H1 (cell line): ENCODE data around the gene FGF18. TPM values are rescaled to one million over a fixed set of nuclear protein-coding genes. Genes with fewer than 3 reads are reported as not detected.

Experiments
- CTCF ChIA-PET: fragments of 300-600 bp; sonication (Branson Sonifier 250); formaldehyde crosslinking; loops from one replicate; lab custom pipeline; 2021; ENCODE audit not compliant: partially characterized antibody; lab: Charles Lee
- POLR2A ChIA-PET: fragments of 300-600 bp; sonication (Branson Sonifier 250); formaldehyde crosslinking; loops from one replicate; lab custom pipeline; 2021; ENCODE audit warnings: inconsistent platforms; ENCODE audit not compliant: partially characterized antibody; lab: Charles Lee
- DNase-seq, 2 experiments: peaks; one replicate each; pipeline versions ENCODE4 v3.0.0 to v3.0.0-alpha.2; 2010 to 2022; ENCODE audit warnings: low spot score in 2 of 2, low read depth in 1 of 2, mixed read lengths in 1 of 2
- FAIRE-seq: peaks from 2 replicates; lab custom pipeline; 2011; peaks lifted over from hg19 to GRCh38; lab: Jason Lieb, UNC
- H2AFZ ChIP-seq: 2 replicates; pipeline ENCODE4 v1.8.1; 2012; ENCODE audit warnings: low read length, inconsistent platforms
- H2AK5ac ChIP-seq: 2 replicates; pipeline ENCODE4 v1.6.1; 2013; ENCODE audit warnings: low read depth, low read length
- H2BK120ac ChIP-seq: replicated peaks from 2 replicates; pipeline ENCODE3; 2013; ENCODE audit warnings: low read depth, low read length, inconsistent platforms
- H2BK12ac ChIP-seq: 2 replicates; pipeline ENCODE4 v1.6.1; 2013; ENCODE audit warnings: low read depth, low read length
- H2BK15ac ChIP-seq: 2 replicates; pipeline ENCODE4 v1.6.1; 2013; ENCODE audit warnings: low read length
- H2BK20ac ChIP-seq: 2 replicates; pipeline ENCODE4 v1.6.1; 2013; ENCODE audit warnings: low read length
- H2BK5ac ChIP-seq: 2 replicates; pipeline ENCODE4 v1.6.1; 2013; ENCODE audit warnings: low read depth, low read length
- H3K14ac ChIP-seq: 2 replicates; pipeline ENCODE4 v1.6.1; 2013; ENCODE audit warnings: inconsistent platforms; ENCODE audit not compliant: insufficient read length
- H3K18ac ChIP-seq: 2 replicates; pipeline ENCODE4 v1.6.1; 2013; ENCODE audit warnings: low read length; ENCODE audit errors: extremely low read depth
- H3K23ac ChIP-seq: 2 replicates; pipeline ENCODE4 v1.6.1; 2013; ENCODE audit warnings: inconsistent platforms; ENCODE audit not compliant: insufficient read length
- H3K23me2 ChIP-seq: 2 replicates; pipeline ENCODE4 v1.6.1; 2013; ENCODE audit warnings: low read depth, low read length
- H3K27ac ChIP-seq: 2 replicates; pipeline ENCODE4 v1.6.1; 2011; ENCODE audit warnings: low read depth, low read length, inconsistent platforms
- H3K27me3 ChIP-seq, 4 experiments: replicated peaks in 1 of 4; 1 replicate in 1 of 4; 2 replicates in 3 of 4; pipeline versions ENCODE4 v1.6.1 to v1.8.1; 2011 to 2013; ENCODE audit warnings: low read length in 3 of 4, mild to moderate bottlenecking in 3 of 4, inconsistent platforms in 2 of 4, mixed read lengths in 2 of 4, moderate library complexity in 1 of 4; ENCODE audit not compliant: control insufficient read depth in 3 of 4, insufficient read depth in 3 of 4; ENCODE audit errors: extremely low read depth in 1 of 4
- H3K36me3 ChIP-seq, 4 experiments: 2 replicates each; pipeline versions ENCODE4 v1.6.1 to v1.8.1; 2011 to 2013; ENCODE audit warnings: mild to moderate bottlenecking in 4 of 4, low read length in 3 of 4, moderate library complexity in 2 of 4, control low read depth in 1 of 4, inconsistent platforms in 1 of 4; ENCODE audit not compliant: insufficient read depth in 4 of 4, control insufficient read depth in 2 of 4
- H3K4ac ChIP-seq: replicated peaks from 2 replicates; pipeline ENCODE3; 2013; ENCODE audit warnings: low read length, low read depth, mixed read lengths, inconsistent platforms; ENCODE audit not compliant: insufficient read length
- H3K4me1 ChIP-seq, 4 experiments: replicated peaks in 1 of 4; 1 replicate in 1 of 4; 2 replicates in 3 of 4; pipeline versions ENCODE4 v1.6.1 to v1.8.1; 2011 to 2013; ENCODE audit warnings: low read length in 3 of 4, inconsistent platforms in 2 of 4, mixed read lengths in 1 of 4; ENCODE audit not compliant: insufficient read depth in 4 of 4, control insufficient read depth in 3 of 4
- H3K4me2 ChIP-seq, 2 experiments: 2 replicates each; pipeline versions ENCODE4 v1.6.1 to v1.8.1; 2011 to 2013; ENCODE audit warnings: low read depth in 2 of 2, low read length in 2 of 2, control low read depth in 1 of 2, inconsistent platforms in 1 of 2, mild to moderate bottlenecking in 1 of 2; ENCODE audit not compliant: insufficient read depth in 1 of 2
- H3K4me3 ChIP-seq, 4 experiments: fragments of 200-600, 300-600 bp in 1 of 4; sonication (generic), shearing (Covaris generic), sonication (Bioruptor Twin) in 1 of 4; 2 replicates each; pipeline versions ENCODE4 v1.5.1 to v1.8.1; 2011 to 2016; ENCODE audit warnings: low read length in 4 of 4, low read depth in 3 of 4, control low read depth in 2 of 4, inconsistent platforms in 2 of 4, mild to moderate bottlenecking in 2 of 4, mixed read lengths in 1 of 4, moderate library complexity in 1 of 4; ENCODE audit not compliant: insufficient read depth in 2 of 4; ENCODE audit errors: extremely low read depth in 1 of 4
- H3K56ac ChIP-seq: replicated peaks from 2 replicates; pipeline ENCODE3; 2013; ENCODE audit warnings: low read depth, mild to moderate bottlenecking, mixed read lengths, low read length, inconsistent platforms; ENCODE audit not compliant: insufficient read length
- H3K79me1 ChIP-seq: 2 replicates; pipeline ENCODE4 v1.6.1; 2013; ENCODE audit warnings: low read depth, low read length, control low read depth
- H3K79me2 ChIP-seq, 2 experiments: 2 replicates each; pipeline versions ENCODE4 v1.6.1 to v1.8.1; 2012 to 2013; ENCODE audit warnings: low read length in 2 of 2, mild to moderate bottlenecking in 2 of 2, inconsistent platforms in 1 of 2; ENCODE audit not compliant: insufficient read depth in 2 of 2, control insufficient read depth in 1 of 2
- H3K9ac ChIP-seq, 4 experiments: replicated peaks in 1 of 4; 1 replicate in 1 of 4; 2 replicates in 3 of 4; pipeline versions ENCODE4 v1.6.1 to v1.8.1; 2011 to 2013; ENCODE audit warnings: low read depth in 3 of 4, low read length in 3 of 4, control low read depth in 2 of 4, mild to moderate bottlenecking in 2 of 4, moderate library complexity in 2 of 4, inconsistent platforms in 1 of 4; ENCODE audit errors: extremely low read depth in 1 of 4
- H3K9me3 ChIP-seq, 2 experiments: 2 replicates each; pipeline versions ENCODE4 v1.6.1 to v1.8.1; 2012 to 2013; ENCODE audit warnings: mild to moderate bottlenecking in 2 of 2, moderate library complexity in 2 of 2, control low read depth in 1 of 2, inconsistent platforms in 1 of 2, low read depth in 1 of 2, low read length in 1 of 2, mixed read lengths in 1 of 2; ENCODE audit not compliant: insufficient read depth in 2 of 2
- H4K20me1 ChIP-seq, 2 experiments: replicated peaks in 1 of 2; 2 replicates each; pipeline versions ENCODE3 to v1.8.1; 2011 to 2013; ENCODE audit warnings: inconsistent platforms in 2 of 2, low read length in 2 of 2, mild to moderate bottlenecking in 1 of 2; ENCODE audit not compliant: insufficient read depth in 2 of 2, control insufficient read depth in 1 of 2
- H4K5ac ChIP-seq: 2 replicates; pipeline ENCODE4 v1.6.1; 2013; ENCODE audit warnings: low read length, low read depth, mixed read lengths, inconsistent platforms; ENCODE audit not compliant: insufficient read length
- H4K8ac ChIP-seq: 2 replicates; pipeline ENCODE4 v1.8.0; 2013; ENCODE audit warnings: mild to moderate bottlenecking, moderate library complexity, low read length, inconsistent platforms; ENCODE audit not compliant: insufficient read depth; ENCODE audit errors: extremely low read depth
- H4K91ac ChIP-seq: replicated peaks from 2 replicates; pipeline ENCODE3; 2013; ENCODE audit warnings: low read length, mixed read lengths, inconsistent platforms; ENCODE audit not compliant: insufficient read length
- BCL11A ChIP-seq, 2 experiments: IDR thresholded peaks; one replicate each; pipeline ENCODE4 v1.6.1; 2011; ENCODE audit warnings: low read depth in 2 of 2, low read length in 2 of 2, mild to moderate bottlenecking in 2 of 2
- CTCF ChIP-seq, 3 experiments: IDR thresholded peaks; 1 replicate in 2 of 3; 2 replicates in 1 of 3; pipeline versions ENCODE4 v1.5.1 to v1.6.1; 2011; ENCODE audit warnings: low read length in 3 of 3, mild to moderate bottlenecking in 3 of 3, inconsistent platforms in 2 of 3, low read depth in 1 of 3, moderate library complexity in 1 of 3; ENCODE audit not compliant: insufficient read depth in 1 of 3; ENCODE audit errors: control extremely low read depth in 1 of 3
- EGR1 ChIP-seq: IDR thresholded peaks from 2 replicates; pipeline ENCODE4 v1.6.1; 2011; ENCODE audit warnings: low read depth, low read length, borderline replicate concordance
- GABPA ChIP-seq: IDR thresholded peaks from 2 replicates; pipeline ENCODE4 v1.6.1; 2011; ENCODE audit warnings: mild to moderate bottlenecking, low read length, moderate library complexity, borderline replicate concordance; ENCODE audit not compliant: insufficient read depth
- JUND ChIP-seq: IDR thresholded peaks from 2 replicates; pipeline ENCODE4 v1.6.1; 2011; ENCODE audit warnings: mild to moderate bottlenecking, improper control_type of control experiment, low read length
- KDM5A ChIP-seq: fragments of 200-600 bp; IDR thresholded peaks from 2 replicates; pipeline ENCODE4 v1.7.1; 2012; ENCODE audit warnings: mild to moderate bottlenecking, low read length, inconsistent platforms, mixed read lengths
- MAFK ChIP-seq: IDR thresholded peaks from 2 replicates; pipeline ENCODE4 v1.6.1; 2012; ENCODE audit warnings: low read depth, mild to moderate bottlenecking, improper control_type of control experiment, low read length
- NANOG ChIP-seq: IDR thresholded peaks from 2 replicates; pipeline ENCODE4 v1.6.1; 2011; ENCODE audit warnings: low read length, low read depth, mild to moderate bottlenecking, inconsistent platforms; ENCODE audit not compliant: insufficient read depth, poor library complexity, severe bottlenecking
- RFX5 ChIP-seq: IDR thresholded peaks from 2 replicates; pipeline ENCODE4 v1.6.1; 2011; ENCODE audit warnings: low read depth, low read length, improper control_type of control experiment, borderline replicate concordance
- SIX5 ChIP-seq: IDR thresholded peaks from 2 replicates; pipeline ENCODE4 v1.6.1; 2011; ENCODE audit warnings: mild to moderate bottlenecking, low read depth, low read length
- WGBS, 2 experiments: shearing (Covaris generic) in 1 of 2; methylation state at CpG; one replicate each; pipeline versions ENCODE4 v1.1.6 to v1.1.7; 2013 to 2015; ENCODE audit warnings: low lambda C conversion rate in 2 of 2, mixed read lengths in 2 of 2, inconsistent platforms in 1 of 2, low coverage in 1 of 2, missing lambda C conversion rate in 1 of 2; ENCODE audit not compliant: insufficient replicate concordance in 2 of 2, insufficient coverage in 1 of 2, insufficient read length in 1 of 2; ENCODE audit errors: extremely low coverage in 1 of 2, missing lambda C conversion rate in 1 of 2; 5-methylcytosine and 5-hydroxymethylcytosine counted together
- polyA plus RNA-seq, 7 experiments: library from polyadenylated mRNA; depleted of rRNA in 3 of 7; stranded (reverse) in 5 of 7; unstranded in 2 of 7; fragments of >200 nt in 5 of 7; fragments of 200-250 nt in 2 of 7; gene quantifications; 1 replicate in 5 of 7; 2 replicates in 1 of 7; 4 replicates in 1 of 7; pipeline versions ENCODE4 v1.2.1 to v1.2.3, GENCODE V29; 2011 to 2013; ENCODE audit warnings: missing spikeins in 2 of 7, mixed read lengths in 2 of 7
- total RNA-seq: library from RNA; stranded (reverse); fragmentation: NEBNext Ultra II Directional; extraction: Animal tissue kit (Norgen Biotek cat#: 25700); gene quantifications from 2 replicates; pipeline ENCODE4 v1.2.1, GENCODE V29; 2021
- TF ChIP-seq, protein P1 (sequence below): IDR thresholded peaks from 2 replicates; pipeline ENCODE4 v1.6.1; 2012; ENCODE audit warnings: inconsistent platforms

The FGF18 gene
- total and polyA plus RNA-seq, 2 of the 8 experiments (the other 6 are each of a cell fraction or from before 2014, with no cell fraction given), result 0.54 to 1.3 TPM

DNA sequence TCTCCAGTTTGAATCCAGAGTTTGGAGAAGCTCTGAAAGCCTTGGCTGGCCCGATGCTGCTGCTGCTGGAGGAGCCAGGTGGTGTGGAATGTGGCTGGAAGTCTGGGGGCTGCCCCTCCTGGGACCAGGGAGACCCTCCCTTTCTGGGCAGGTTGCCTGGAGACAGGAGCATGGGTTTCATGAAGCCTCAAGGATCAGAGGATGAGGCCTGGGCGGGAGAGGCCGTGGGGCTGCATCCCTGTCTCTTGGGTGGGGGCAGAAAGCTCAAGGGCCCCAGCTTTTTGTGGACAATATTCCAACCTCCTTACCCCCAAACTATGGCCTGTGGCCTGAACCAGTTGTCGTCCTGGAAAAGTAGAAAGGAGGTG, 10.1 kb downstream of the FGF18 start:
- FAIRE-seq, result no peak

More for the DNA sequence above, 10.1 kb downstream of the FGF18 start:
- Histone ChIP-seq H3K36me3 (no peaks in the 10 kb centered on the region), H3K79me2 (no peaks in the 10 kb centered on the region), H3K23me2 (no peaks in the 10 kb centered on the region; the same call in 1 of the 2 replicates), H3K4ac (peak overlapping the region; percentile 44), H2BK120ac (no peak overlapping the region), H2BK15ac (no peak overlapping the region), H3K79me1 (no peaks in the 10 kb centered on the region), H3K9me3 (no peaks in the 10 kb centered on the region), H4K20me1 (no peaks in the 10 kb centered on the region), H2BK20ac (no peak overlapping the region), H3K56ac (no peak overlapping the region), H3K4me1 (peaks cover 0 to 15% (median 10%) of the 10 kb centered on the region in 4 experiments; a peak in 4 of 7 replicates), H3K4me3 (no peak overlapping the region), H3K18ac (no peak overlapping the region), H4K91ac (no peak overlapping the region), H3K9ac (no peak overlapping the region), H4K5ac (no peak overlapping the region), H3K14ac (no peak overlapping the region), H3K27ac (no peak overlapping the region), H2BK5ac (no peak overlapping the region), H2BK12ac (no peak overlapping the region), H2AK5ac (no peak overlapping the region), H4K8ac (no peak overlapping the region; the same call in 1 of the 2 replicates), H3K4me2 (no peak overlapping the region), H3K23ac (no peak overlapping the region), H3K27me3 (no peaks in the 10 kb centered on the region), H2AFZ (no peak overlapping the region)
- WGBS, 2 experiments, result 88% methylated on average over 4 of the region's 4 CpGs; no CpG with 5 or more reads in 1 of the 2 experiments
- TF ChIP-seq GABPA, result no peak
- TF ChIP-seq JUND, result no peak
- no peak for TF ChIP-seq MAFK
- no peak for TF ChIP-seq NANOG
- TF ChIP-seq KDM5A, result no peak
- TF ChIP-seq CTCF (IDR thresholded peaks at IDR 0.05; ENCODE audit: control extremely low read depth in 1 of 3, insufficient read depth in 1 of 3, low read depth in 1 of 3, low read length in 3 of 3), result no peak
- no peak for TF ChIP-seq RFX5
- TF ChIP-seq BCL11A (IDR thresholded peaks at IDR 0.05; ENCODE audit: low read depth in 2 of 2, low read length in 2 of 2), result no peak
- TF ChIP-seq, protein P1, sequence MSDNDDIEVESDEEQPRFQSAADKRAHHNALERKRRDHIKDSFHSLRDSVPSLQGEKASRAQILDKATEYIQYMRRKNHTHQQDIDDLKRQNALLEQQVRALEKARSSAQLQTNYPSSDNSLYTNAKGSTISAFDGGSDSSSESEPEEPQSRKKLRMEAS, result no peak
- no peak for TF ChIP-seq EGR1
- TF ChIP-seq SIX5, result no peak
- DNase-seq, result no peak
- CTCF ChIA-PET, result interaction anchor here (0.7 to 0.8 kb wide), 2 partner anchors 11 to 404 kb away, joined by 3 read pairs; no protein-coding TSS in a partner anchor
- POLR2A ChIA-PET, result interaction anchor here (0.7 to 3.3 kb wide), 2 partner anchors 15 to 58 kb away, joined by 4 to 19 read pairs; no protein-coding TSS in a partner anchor
